Upper lobe of right lung (tissue), 1 donor: Measurements from ENCODE around the gene ADGRV1. TPM values are rescaled to one million over a fixed set of nuclear protein-coding genes. Genes with fewer than 3 reads are reported as not detected.
A peak's percentile ranks its signal among the peaks of the same experiment; 100 is the strongest.

Source experiments
- ATAC-seq: fragments of 200-7000 bp; cut with Tn5 transposase; one replicate; pipeline ENCODE4 v1.9.1; 2020; ENCODE audit warnings: mild to moderate bottlenecking, moderate library complexity
- DNase-seq: peaks from one replicate; pipeline ENCODE4 v3.0.0-alpha.2; 2020
- H3K27ac ChIP-seq: fragments of 200-600 bp; one replicate; pipeline ENCODE4 v1.8.0; 2022
- H3K27me3 ChIP-seq: fragments of 200-600 bp; one replicate; pipeline ENCODE4 v1.8.0; 2022; ENCODE audit warnings: mild to moderate bottlenecking
- H3K36me3 ChIP-seq: fragments of 200-600 bp; one replicate; pipeline ENCODE4 v1.8.0; 2022
- H3K4me1 ChIP-seq: fragments of 200-600 bp; one replicate; pipeline ENCODE4 v1.8.0; 2022
- H3K4me3 ChIP-seq: fragments of 200-600 bp; one replicate; pipeline ENCODE4 v1.8.0; 2022; ENCODE audit warnings: mild to moderate bottlenecking
- H3K9me3 ChIP-seq: fragments of 200-600 bp; one replicate; pipeline ENCODE4 v1.8.0; 2022
- intact Hi-C: fragments of 100-400 bp; cut with DNase I; formaldehyde crosslinking; loops from one replicate; pipeline ENCODE4 v1.11.0; 2022
- total RNA-seq: library from RNA; stranded (reverse); fragmentation: NEBNext Ultra II Directional; extraction: Animal tissue kit (Norgen Biotek cat#: 25700); gene quantifications from one replicate; pipeline ENCODE4 v1.2.1, GENCODE V29; 2021
- TF ChIP-seq, protein P1 (sequence below): fragments of 200-600 bp; IDR thresholded peaks from one replicate; pipeline ENCODE4 v1.8.0; 2022; ENCODE audit warnings: antibody characterized with exemption
- donor health status: DM: no; HTN: yes; CAD: no; lungs with severe emphysema.

Gene ADGRV1
- total RNA-seq, 1 donor from 2014 or later = 47.1 TPM

DNA sequence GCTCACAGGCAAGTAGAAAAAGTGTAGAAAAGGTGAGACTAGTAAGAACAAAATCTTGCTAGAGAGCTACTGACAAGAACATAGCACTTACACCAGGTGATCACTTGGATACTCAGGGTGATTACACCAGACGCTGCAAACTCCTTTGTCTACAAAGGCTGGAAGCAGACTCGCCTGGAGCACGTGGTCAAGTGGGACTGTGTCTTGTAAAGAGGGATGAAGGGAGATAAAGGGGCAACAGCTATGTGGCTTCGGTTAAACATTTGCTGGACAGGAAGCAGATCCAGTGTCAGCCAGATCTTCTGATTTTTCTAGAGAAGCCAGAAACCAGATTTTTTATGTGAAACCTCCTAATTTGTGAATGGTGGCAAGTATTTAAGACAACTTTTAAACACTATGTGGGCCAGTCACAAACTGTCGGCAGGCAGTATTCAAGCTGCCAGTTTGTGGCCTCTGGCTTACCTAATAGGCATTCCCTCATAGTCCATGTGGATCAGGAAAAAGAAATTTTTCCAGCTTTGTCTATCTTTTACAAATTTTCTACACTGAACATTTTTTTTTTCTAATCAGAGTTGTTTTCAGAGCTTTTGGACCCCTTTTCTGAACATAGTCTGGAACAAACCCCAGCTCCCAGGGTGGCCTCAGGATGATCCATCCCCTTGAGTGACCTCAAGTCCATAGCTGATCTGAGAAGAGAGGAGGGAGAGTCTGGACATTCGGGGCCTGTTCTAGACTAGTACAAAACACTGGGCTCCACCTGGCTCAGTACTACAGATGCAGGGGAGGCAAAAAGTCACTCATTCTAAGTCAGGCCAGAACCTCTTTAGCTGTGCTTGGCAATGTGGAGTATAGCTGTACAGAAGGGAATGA is 561.6 kb downstream of the ADGRV1 start:
- Histone ChIP-seq H3K36me3 (no peaks in the 10 kb centered on the region), H3K4me1 (peaks cover 12% of the 10 kb centered on the region), H3K27me3 (no peaks in the 10 kb centered on the region), H3K4me3 (no peak overlapping the region), H3K9me3 (no peaks in the 10 kb centered on the region), H3K27ac (peak overlapping the region; percentile 55)
- no peak for DNase-seq
- intact Hi-C loops = no loop called here
- TF ChIP-seq, protein P1, sequence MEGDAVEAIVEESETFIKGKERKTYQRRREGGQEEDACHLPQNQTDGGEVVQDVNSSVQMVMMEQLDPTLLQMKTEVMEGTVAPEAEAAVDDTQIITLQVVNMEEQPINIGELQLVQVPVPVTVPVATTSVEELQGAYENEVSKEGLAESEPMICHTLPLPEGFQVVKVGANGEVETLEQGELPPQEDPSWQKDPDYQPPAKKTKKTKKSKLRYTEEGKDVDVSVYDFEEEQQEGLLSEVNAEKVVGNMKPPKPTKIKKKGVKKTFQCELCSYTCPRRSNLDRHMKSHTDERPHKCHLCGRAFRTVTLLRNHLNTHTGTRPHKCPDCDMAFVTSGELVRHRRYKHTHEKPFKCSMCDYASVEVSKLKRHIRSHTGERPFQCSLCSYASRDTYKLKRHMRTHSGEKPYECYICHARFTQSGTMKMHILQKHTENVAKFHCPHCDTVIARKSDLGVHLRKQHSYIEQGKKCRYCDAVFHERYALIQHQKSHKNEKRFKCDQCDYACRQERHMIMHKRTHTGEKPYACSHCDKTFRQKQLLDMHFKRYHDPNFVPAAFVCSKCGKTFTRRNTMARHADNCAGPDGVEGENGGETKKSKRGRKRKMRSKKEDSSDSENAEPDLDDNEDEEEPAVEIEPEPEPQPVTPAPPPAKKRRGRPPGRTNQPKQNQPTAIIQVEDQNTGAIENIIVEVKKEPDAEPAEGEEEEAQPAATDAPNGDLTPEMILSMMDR = no peak
- peak; percentile 57 for ATAC-seq

DNA sequence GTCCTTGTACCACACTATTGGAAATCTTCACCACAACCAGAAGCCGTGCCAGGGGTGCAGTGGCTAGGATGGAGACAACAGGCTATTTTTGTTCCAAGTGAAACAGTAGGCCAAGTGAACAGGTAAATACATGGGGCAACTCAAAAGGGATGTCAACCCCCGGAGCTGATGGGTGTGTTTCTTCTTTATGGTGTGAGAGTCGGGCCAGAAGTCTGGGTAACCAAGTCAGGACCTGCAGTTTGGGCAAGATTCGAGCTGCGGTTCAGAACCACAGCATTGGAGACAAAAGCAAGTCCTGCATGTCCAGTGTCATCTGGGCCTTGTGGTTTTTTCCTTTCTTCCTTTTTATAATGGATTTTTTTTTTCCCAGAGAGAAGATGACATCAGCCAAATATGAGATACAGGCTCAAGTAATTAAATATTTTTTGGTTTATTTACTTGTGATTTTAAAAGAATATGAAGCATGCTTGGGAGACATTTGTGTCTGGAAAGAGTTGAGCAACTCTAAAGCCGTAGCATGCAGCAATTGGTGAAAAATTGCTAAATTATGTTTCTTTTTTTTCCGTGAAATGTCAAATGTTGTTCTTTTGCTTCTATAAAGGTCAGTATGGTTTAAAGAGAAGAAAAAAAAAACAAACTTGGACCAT is 562.9 kb downstream of the ADGRV1 start:
- no peak for ATAC-seq
- Histone ChIP-seq H3K36me3 (no peaks in the 10 kb centered on the region), H3K27ac (peak overlapping the region; percentile 38), H3K4me3 (no peak overlapping the region), H3K9me3 (no peaks in the 10 kb centered on the region), H3K4me1 (peaks cover 19% of the 10 kb centered on the region), H3K27me3 (no peaks in the 10 kb centered on the region)
- no peak for DNase-seq
- TF ChIP-seq, protein P1 = no peak
- intact Hi-C loops = no loop called here

DNA sequence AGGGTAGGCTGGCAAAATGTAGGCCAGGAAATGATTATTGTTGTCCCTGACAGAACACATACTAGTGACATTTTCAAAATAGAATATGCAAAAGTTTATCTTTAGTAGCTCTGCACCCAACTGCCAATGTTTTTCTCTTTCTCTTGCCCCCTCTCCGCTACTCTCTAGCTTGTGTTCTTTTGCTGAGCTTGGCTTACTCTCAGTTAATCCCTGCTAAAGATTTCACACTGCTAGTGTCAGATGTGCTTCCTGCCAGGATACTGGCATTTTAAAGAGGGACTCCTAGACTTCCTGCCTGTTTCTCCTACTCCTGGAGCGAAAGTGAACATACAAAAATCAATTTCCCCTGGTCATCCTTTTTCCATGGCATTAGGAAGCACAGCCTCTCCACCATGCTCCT is 564.1 kb downstream of the ADGRV1 start:
- Histone ChIP-seq H3K27me3 (no peaks in the 10 kb centered on the region), H3K27ac (peak overlapping the region; percentile 43), H3K36me3 (no peaks in the 10 kb centered on the region), H3K4me1 (peaks cover 29% of the 10 kb centered on the region), H3K4me3 (no peak overlapping the region), H3K9me3 (no peaks in the 10 kb centered on the region)
- DNase-seq = no peak
- ATAC-seq = no peak
- intact Hi-C loops = no loop called here
- TF ChIP-seq, protein P1 = no peak

GRCh38 chr5:91123291-91123690 is 564.7 kb downstream of the ADGRV1 start:
- Histone ChIP-seq H3K4me3 (no peak overlapping the region), H3K27me3 (no peaks in the 10 kb centered on the region), H3K9me3 (no peaks in the 10 kb centered on the region), H3K4me1 (peaks cover 35% of the 10 kb centered on the region), H3K27ac (no peak overlapping the region), H3K36me3 (no peaks in the 10 kb centered on the region)
- no peak for DNase-seq
- no peak for ATAC-seq
- TF ChIP-seq, protein P1 = no peak
- intact Hi-C loops = no loop called here

- ATAC-seq (no peak), DNase-seq (no peak)
- H3K4me3 ChIP-seq = no peak overlapping the region
- no peaks in the 10 kb centered on the region for H3K9me3 ChIP-seq
- H3K27me3 ChIP-seq = no peaks in the 10 kb centered on the region
- peaks cover 35% of the 10 kb centered on the region for H3K4me1 ChIP-seq
- TF ChIP-seq, protein P1 = no peak
- intact Hi-C loops = no loop called here
- H3K36me3 ChIP-seq = no peaks in the 10 kb centered on the region
- no peak overlapping the region for H3K27ac ChIP-seq
Observed at GRCh38 chr5:91123901-91124300, 565.3 kb downstream of the ADGRV1 start.
